HCT116 (cell line): ENCODE data around the gene PRSS27. TPM values are rescaled to one million over a fixed set of nuclear protein-coding genes. Genes with fewer than 3 reads are reported as not detected.

Source experiments
- ATAC-seq: fragments of 200-7000 bp; cut with Tn5 transposase; 2 replicates; pipeline ENCODE4 v1.9.1; 2020; ENCODE audit warnings: mild to moderate bottlenecking, moderate library complexity
- BruUV-seq: library from RNA; stranded (reverse); fragments of 400-500 nt; replicated peaks from 2 replicates; lab custom pipeline; 2021; lab: Mats Ljungman, UMichigan
- CTCF ChIA-PET: fragments of 300-600 bp; sonication (Branson Sonifier 250); formaldehyde crosslinking; loops from one replicate; lab custom pipeline; 2021; ENCODE audit warnings: antibody characterized with exemption; lab: Charles Lee
- POLR2A ChIA-PET: fragments of 300-600, 350-600 bp; sonication (Branson Sonifier 250); formaldehyde crosslinking; loops from one replicate; lab custom pipeline; 2021; ENCODE audit warnings: antibody characterized with exemption; lab: Charles Lee
- RAD21 ChIA-PET, 2 experiments: fragments of 300-600 bp; sonication (Branson Sonifier 250); formaldehyde crosslinking; loops; one replicate each; lab custom pipeline; 2023; ENCODE audit warnings: low total read pairs in 2 of 2; ENCODE audit not compliant: uncharacterized antibody in 2 of 2, unreplicated experiment in 2 of 2, low non-redundant PET in 1 of 2; lab: Charles Lee
- DNase-seq: peaks from one replicate; pipeline ENCODE4 v3.0.0-alpha.2; 2010; ENCODE audit warnings: low read depth, low spot score
- H2AFZ ChIP-seq: fragments of 200-600 bp; shearing (Covaris generic), sonication (generic); 2 replicates; pipeline ENCODE4 v1.6.1; 2017; ENCODE audit warnings: low read depth, mixed run types, mixed read lengths, antibody characterized with exemption, low read length; ENCODE audit not compliant: poor library complexity, severe bottlenecking
- H3K27ac ChIP-seq: 2 replicates; pipeline ENCODE4 v1.5.1; 2012; ENCODE audit warnings: low read depth, low read length
- H3K27me3 ChIP-seq: fragments of 200-600 bp; sonication (generic); 2 replicates; pipeline ENCODE4 v1.6.1; 2016; ENCODE audit warnings: mixed run types, low read length, mixed read lengths; ENCODE audit not compliant: insufficient read depth
- H3K36me3 ChIP-seq, 2 experiments: fragments of 200-500 bp in 1 of 2; fragments of 200-600 bp in 1 of 2; sonication (Bioruptor generic) in 1 of 2; sonication (generic) in 1 of 2; 2 replicates each; pipeline versions ENCODE4 v1.5.1 to v1.6.1; 2014 to 2016; ENCODE audit warnings: low read length in 2 of 2, inconsistent platforms in 1 of 2, mixed read lengths in 1 of 2, mixed run types in 1 of 2; ENCODE audit not compliant: insufficient read depth in 2 of 2, control insufficient read depth in 1 of 2
- H3K4me1 ChIP-seq, 2 experiments: fragments of 200-600 bp in 1 of 2; sonication (generic) in 1 of 2; 2 replicates each; pipeline versions ENCODE4 v1.5.1 to v1.6.1; 2012 to 2017; ENCODE audit warnings: low read length in 2 of 2, inconsistent platforms in 1 of 2, mild to moderate bottlenecking in 1 of 2, mixed read lengths in 1 of 2, mixed run types in 1 of 2, moderate library complexity in 1 of 2; ENCODE audit not compliant: insufficient read depth in 2 of 2, control insufficient read depth in 1 of 2
- H3K4me2 ChIP-seq: fragments of 200-600 bp; sonication (generic); 2 replicates; pipeline ENCODE4 v1.6.1; 2017; ENCODE audit warnings: mixed run types, low read length, mixed read lengths
- H3K4me3 ChIP-seq, 2 experiments: fragments of 200-600 bp in 1 of 2; sonication (generic) in 1 of 2; replicated peaks in 1 of 2; 2 replicates each; pipeline ENCODE4 v1.5.1; 2011 to 2016; ENCODE audit warnings: low read length in 2 of 2, control low read depth in 1 of 2, low read depth in 1 of 2, mild to moderate bottlenecking in 1 of 2, mixed read lengths in 1 of 2, mixed run types in 1 of 2
- H3K79me2 ChIP-seq: fragments of 200-600 bp; sonication (generic); 2 replicates; pipeline ENCODE4 v1.6.1; 2017; ENCODE audit warnings: mild to moderate bottlenecking, mixed run types, low read length, moderate library complexity, mixed read lengths; ENCODE audit not compliant: insufficient read depth
- H3K9ac ChIP-seq: fragments of 200-600 bp; sonication (generic); 2 replicates; pipeline ENCODE4 v1.6.1; 2016; ENCODE audit warnings: low read length, mixed read lengths
- H3K9me2 ChIP-seq: fragments of 200-600 bp; sonication (generic), shearing (Covaris generic); 2 replicates; pipeline ENCODE4 v1.6.1; 2017; ENCODE audit warnings: mixed run types, mild to moderate bottlenecking, moderate library complexity; ENCODE audit not compliant: insufficient read depth
- H3K9me3 ChIP-seq, 2 experiments: fragments of 200-500 bp in 1 of 2; fragments of 200-600 bp in 1 of 2; sonication (Bioruptor generic) in 1 of 2; sonication (generic) in 1 of 2; 2 replicates each; pipeline ENCODE4 v1.6.1; 2014 to 2017; ENCODE audit warnings: low read length in 2 of 2, mixed read lengths in 2 of 2, inconsistent platforms in 1 of 2, low read depth in 1 of 2, mild to moderate bottlenecking in 1 of 2, mixed run types in 1 of 2, moderate library complexity in 1 of 2; ENCODE audit not compliant: control insufficient read depth in 1 of 2, insufficient read depth in 1 of 2
- H4K20me1 ChIP-seq: fragments of 200-600 bp; sonication (generic), shearing (Covaris generic); 2 replicates; pipeline ENCODE4 v1.6.1; 2017; ENCODE audit warnings: mixed run types, mild to moderate bottlenecking, moderate library complexity; ENCODE audit not compliant: insufficient read depth
- CEBPB ChIP-seq: IDR thresholded peaks from 2 replicates; pipeline ENCODE4 v1.6.1; 2012; ENCODE audit warnings: low read depth
- EGR1 ChIP-seq: IDR thresholded peaks from 2 replicates; pipeline ENCODE4 v1.6.1; 2012; ENCODE audit warnings: low read depth
- ELF1 ChIP-seq: IDR thresholded peaks from 2 replicates; pipeline ENCODE4 v1.6.1; 2012; ENCODE audit warnings: low read depth, borderline replicate concordance
- EZH2 ChIP-seq: fragments of 200-600 bp; sonication (generic); IDR thresholded peaks from 2 replicates; pipeline ENCODE4 v1.6.1; 2017; ENCODE audit warnings: antibody characterized with exemption, mixed run types
- EZH2phosphoT487 ChIP-seq: fragments of 200-600 bp; IDR thresholded peaks from 2 replicates; pipeline ENCODE4 v1.6.1; 2018; ENCODE audit warnings: antibody characterized with exemption, borderline replicate concordance
- FOSL1 ChIP-seq: IDR thresholded peaks from 2 replicates; pipeline ENCODE4 v1.6.1; 2012; ENCODE audit warnings: low read depth
- POLR2A ChIP-seq: IDR thresholded peaks from 2 replicates; pipeline ENCODE4 v1.7.0; 2011; ENCODE audit warnings: borderline replicate concordance; ENCODE audit not compliant: insufficient read depth, insufficient read length; ENCODE audit errors: extremely low read depth
- POLR2AphosphoS5 ChIP-seq: IDR thresholded peaks from 2 replicates; pipeline ENCODE4 v1.6.1; 2011; ENCODE audit warnings: mild to moderate bottlenecking, low read depth, low read length, moderate library complexity
- RAD21 ChIP-seq: IDR thresholded peaks from 2 replicates; pipeline ENCODE4 v1.6.1; 2012; ENCODE audit warnings: low read depth, mild to moderate bottlenecking
- SIN3A ChIP-seq: IDR thresholded peaks from 2 replicates; pipeline ENCODE4 v1.6.1; 2012; ENCODE audit warnings: low read depth
- SP1 ChIP-seq: IDR thresholded peaks from 2 replicates; pipeline ENCODE4 v1.6.1; 2012; ENCODE audit warnings: low read depth
- SRF ChIP-seq: IDR thresholded peaks from 2 replicates; pipeline ENCODE4 v1.6.1; 2012; ENCODE audit warnings: low read depth
- ZFX ChIP-seq: fragments of 450-650 bp; IDR thresholded peaks from 2 replicates; pipeline ENCODE4 v1.6.1; 2017
- ZNF274 ChIP-seq: fragments of 200-500 bp; sonication (Bioruptor generic); IDR thresholded peaks from 2 replicates; pipeline ENCODE4 v1.6.1; 2014; ENCODE audit warnings: mild to moderate bottlenecking, low read depth, low read length, inconsistent platforms
- intact Hi-C: fragments of 100-400 bp; cut with micrococcal nuclease; formaldehyde crosslinking; loops from 2 replicates; pipeline ENCODE4 v1.10.0; 2022
- total RNA-seq: library from RNA; stranded (reverse); gene quantifications from one replicate; pipeline ENCODE4 v1.2.1, GENCODE V29; 2021; ENCODE audit not compliant: unreplicated experiment
- TF ChIP-seq, protein P1 (sequence below): IDR thresholded peaks from 2 replicates; pipeline ENCODE4 v1.6.1; 2012
- TF ChIP-seq, protein P2 (sequence below), 3 experiments: fragments of 200-600 bp in 1 of 3; sonication (generic) in 1 of 3; IDR thresholded peaks in 2 of 3; conservative IDR thresholded peaks in 1 of 3; 2 replicates each; pipeline ENCODE4 v1.5.1; 2012 to 2017; ENCODE audit warnings: low read depth in 2 of 3, low read length in 2 of 3, antibody characterized with exemption in 1 of 3, borderline replicate concordance in 1 of 3, control low read depth in 1 of 3, mild to moderate bottlenecking in 1 of 3, mixed read lengths in 1 of 3, mixed run types in 1 of 3, moderate library complexity in 1 of 3; ENCODE audit not compliant: insufficient read depth in 1 of 3

PRSS27 gene
- total RNA-seq, 1 experiment from 2014 or later: 3.3 TPM

DNA sequence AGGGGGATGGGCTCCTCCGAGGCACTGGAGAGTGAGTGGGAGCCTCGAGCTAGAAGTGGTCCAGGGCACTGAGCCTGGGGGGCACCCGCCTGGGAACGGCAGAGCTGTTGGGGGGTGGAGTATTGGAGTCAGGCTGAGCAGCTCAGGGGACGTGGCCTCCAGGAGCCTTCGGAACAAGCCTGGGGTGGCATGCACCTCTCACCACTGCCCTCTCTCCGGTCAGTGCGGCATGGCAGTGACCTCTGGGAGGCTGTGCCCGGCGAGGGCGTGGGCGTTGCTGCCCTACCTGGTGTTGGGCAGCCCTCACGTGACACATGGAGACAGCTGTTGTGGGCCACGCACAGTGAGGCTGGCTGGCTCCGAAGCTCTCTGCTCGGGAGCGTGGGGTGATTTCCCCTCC lies 13.9 kb downstream of the PRSS27 start:
- ATAC-seq (no peak), DNase-seq (no peak)
- ChIA-PET CTCF (interaction anchor here (0.5 kb wide), 1 partner anchor 16 kb away, joined by 3 read pairs; no protein-coding TSS in a partner anchor), POLR2A (no interaction called here), RAD21 (no interaction called here)
- Histone ChIP-seq H2AFZ (no peak overlapping the region), H3K27me3 (no peaks in the 10 kb centered on the region), H3K9ac (no peak overlapping the region), H3K79me2 (no peaks in the 10 kb centered on the region; the same call in 1 of the 2 replicates), H3K36me3 (peaks cover 3 to 4% of the 10 kb centered on the region in 2 experiments; a peak in 2 of 4 replicates), H3K27ac (no peak overlapping the region), H3K9me2 (no peaks in the 10 kb centered on the region), H3K9me3 (no peaks in the 10 kb centered on the region), H3K4me1 (no peaks in the 10 kb centered on the region), H4K20me1 (no peaks in the 10 kb centered on the region), H3K4me3 (no peak overlapping the region), H3K4me2 (no peak overlapping the region)
- TF ChIP-seq ZFX (no peak), FOSL1 (no peak), SP1 (no peak), SIN3A (no peak), EZH2phosphoT487 (no peak), POLR2A (no peak), ELF1 (no peak), POLR2AphosphoS5 (no peak), EZH2 (no peak), CEBPB (no peak), RAD21 (no peak), SRF (no peak), ZNF274 (no peak)
- TF ChIP-seq, protein P1, sequence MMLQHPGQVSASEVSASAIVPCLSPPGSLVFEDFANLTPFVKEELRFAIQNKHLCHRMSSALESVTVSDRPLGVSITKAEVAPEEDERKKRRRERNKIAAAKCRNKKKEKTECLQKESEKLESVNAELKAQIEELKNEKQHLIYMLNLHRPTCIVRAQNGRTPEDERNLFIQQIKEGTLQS: no peak
- intact Hi-C loops: no loop called here
- BruUV-seq: no TSS peak

DNA sequence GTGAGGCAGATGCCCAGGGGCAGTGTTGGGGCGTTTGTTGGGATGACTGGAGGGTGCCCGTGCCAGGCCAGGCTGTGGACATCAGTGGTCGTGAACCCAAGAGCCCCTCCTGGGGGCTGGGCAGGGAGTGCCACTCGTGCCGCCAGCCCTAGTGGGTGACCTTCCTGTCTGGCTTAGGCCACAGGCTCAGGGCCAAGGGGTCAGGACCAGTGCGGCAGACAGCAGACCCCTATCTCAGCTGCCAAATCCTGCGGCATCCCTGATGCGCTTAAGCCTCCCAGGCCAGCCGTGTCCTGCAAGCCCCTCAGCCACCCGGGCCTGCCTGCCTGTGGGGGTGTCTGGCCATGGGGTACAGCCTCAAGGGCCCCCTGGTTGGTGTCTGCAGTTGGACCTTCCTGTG lies 14.7 kb downstream of the PRSS27 start:
- Histone ChIP-seq H3K4me3 (no peak overlapping the region), H3K9me2 (no peaks in the 10 kb centered on the region), H2AFZ (no peak overlapping the region), H3K27me3 (no peaks in the 10 kb centered on the region), H3K9ac (no peak overlapping the region), H4K20me1 (no peaks in the 10 kb centered on the region), H3K9me3 (no peaks in the 10 kb centered on the region), H3K36me3 (peaks cover 3 to 5% of the 10 kb centered on the region in 2 experiments; a peak in 2 of 4 replicates), H3K79me2 (no peaks in the 10 kb centered on the region; the same call in 1 of the 2 replicates), H3K4me2 (no peak overlapping the region), H3K27ac (no peak overlapping the region), H3K4me1 (no peaks in the 10 kb centered on the region)
- intact Hi-C loops: no loop called here
- no TSS peak for BruUV-seq
- TF ChIP-seq, protein P2, sequence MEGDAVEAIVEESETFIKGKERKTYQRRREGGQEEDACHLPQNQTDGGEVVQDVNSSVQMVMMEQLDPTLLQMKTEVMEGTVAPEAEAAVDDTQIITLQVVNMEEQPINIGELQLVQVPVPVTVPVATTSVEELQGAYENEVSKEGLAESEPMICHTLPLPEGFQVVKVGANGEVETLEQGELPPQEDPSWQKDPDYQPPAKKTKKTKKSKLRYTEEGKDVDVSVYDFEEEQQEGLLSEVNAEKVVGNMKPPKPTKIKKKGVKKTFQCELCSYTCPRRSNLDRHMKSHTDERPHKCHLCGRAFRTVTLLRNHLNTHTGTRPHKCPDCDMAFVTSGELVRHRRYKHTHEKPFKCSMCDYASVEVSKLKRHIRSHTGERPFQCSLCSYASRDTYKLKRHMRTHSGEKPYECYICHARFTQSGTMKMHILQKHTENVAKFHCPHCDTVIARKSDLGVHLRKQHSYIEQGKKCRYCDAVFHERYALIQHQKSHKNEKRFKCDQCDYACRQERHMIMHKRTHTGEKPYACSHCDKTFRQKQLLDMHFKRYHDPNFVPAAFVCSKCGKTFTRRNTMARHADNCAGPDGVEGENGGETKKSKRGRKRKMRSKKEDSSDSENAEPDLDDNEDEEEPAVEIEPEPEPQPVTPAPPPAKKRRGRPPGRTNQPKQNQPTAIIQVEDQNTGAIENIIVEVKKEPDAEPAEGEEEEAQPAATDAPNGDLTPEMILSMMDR (IDR thresholded peaks at IDR 0.05 in 2 of 3, conservative IDR thresholded peaks at IDR 0.05 in 1 of 3; ENCODE audit: borderline replicate concordance in 1 of 3, insufficient read depth in 1 of 3, low read depth in 2 of 3, low read length in 2 of 3): no peak
- no peak for TF ChIP-seq EGR1
- no peak for TF ChIP-seq SP1
- TF ChIP-seq ZFX: no peak
- TF ChIP-seq CEBPB: no peak
- CTCF ChIA-PET: no interaction called here
- RAD21 ChIA-PET: no interaction called here
- POLR2A ChIA-PET: no interaction called here
- no peak for DNase-seq
- no peak for ATAC-seq
